Ecto neural progenitor cell (in vitro differentiated cells): ENCODE data around the gene PLEKHA8.

Experiments used
- DNase-seq: peaks from one replicate; pipeline ENCODE4 v3.0.0-alpha.2; 2018; ENCODE audit warnings: low spot score

PLEKHA8 gene

DNA sequence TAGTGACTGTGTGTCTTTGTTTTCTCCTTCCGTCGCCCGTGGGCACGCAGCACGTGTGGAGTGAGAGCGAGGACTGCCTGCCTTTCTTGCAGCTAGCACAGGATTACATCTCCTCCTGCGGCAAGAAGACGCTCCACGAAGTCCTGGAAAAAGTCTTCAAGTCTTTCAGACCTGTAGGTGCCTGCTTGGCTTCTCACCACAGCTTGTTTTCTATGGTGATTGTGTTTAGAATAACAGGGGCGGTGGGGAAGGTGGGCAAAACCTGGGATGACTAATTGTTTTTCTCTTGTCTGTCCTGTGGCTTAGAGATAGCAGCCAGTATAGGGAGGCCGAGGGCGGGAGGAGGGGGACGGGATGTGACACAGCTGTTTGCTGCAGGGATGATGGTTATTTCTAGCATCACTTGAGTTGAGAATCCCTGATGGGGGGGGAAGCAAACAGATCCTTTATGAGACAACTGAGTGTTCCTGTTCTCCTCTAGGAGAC lies 118.0 kb downstream of the PLEKHA8 start:
- no peak for DNase-seq

DNA sequence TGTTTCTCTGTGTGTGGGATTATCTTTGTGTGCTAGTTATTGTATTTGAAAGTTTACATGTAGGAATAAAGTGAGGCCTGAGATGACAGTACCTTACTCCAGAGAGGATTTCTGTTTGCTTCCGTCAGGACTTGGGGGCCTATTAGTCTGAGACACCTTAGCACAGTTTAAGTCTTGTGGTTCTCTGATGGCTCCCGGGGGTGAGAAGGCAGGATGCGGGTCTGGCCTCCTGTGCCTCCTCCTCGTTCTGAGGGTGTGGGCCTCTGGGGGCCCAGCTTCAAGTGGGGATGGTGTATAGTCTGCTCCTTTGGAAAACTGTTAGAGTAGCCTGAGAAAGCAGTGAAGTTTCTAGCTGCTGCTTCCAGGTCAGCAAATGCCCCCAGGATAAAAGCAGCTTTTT lies 119.0 kb downstream of the PLEKHA8 start:
- no peak for DNase-seq

DNA sequence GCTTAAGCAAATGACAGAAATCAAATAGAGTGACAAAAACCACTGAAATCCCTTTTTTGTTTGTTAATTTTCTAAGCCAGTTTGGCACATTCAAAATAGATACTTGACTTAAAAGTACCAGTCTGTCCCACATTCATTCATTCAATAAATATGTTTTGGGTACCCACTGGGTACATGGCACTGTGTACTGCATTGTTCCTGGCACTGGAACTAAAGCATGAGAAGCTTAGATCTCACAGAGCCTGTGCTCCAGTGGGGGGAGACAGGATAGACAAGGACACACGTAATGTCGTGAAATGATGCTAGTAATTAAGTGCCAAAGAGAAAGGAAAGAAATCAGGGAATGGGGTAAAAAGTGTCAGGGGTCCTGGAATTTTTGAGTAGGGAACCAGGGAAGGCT lies 119.6 kb downstream of the PLEKHA8 start:
- no peak for DNase-seq

GRCh38 chr7:30148426-30148825 lies 120.2 kb downstream of the PLEKHA8 start:
- no peak for DNase-seq

- DNase-seq = no peak
These were observed 120.8 kb downstream of the PLEKHA8 start for GRCh38 chr7:30148951-30149459.

GRCh38 chr7:30149640-30150272 lies 121.5 kb downstream of the PLEKHA8 start:
- DNase-seq = no peak

DNA sequence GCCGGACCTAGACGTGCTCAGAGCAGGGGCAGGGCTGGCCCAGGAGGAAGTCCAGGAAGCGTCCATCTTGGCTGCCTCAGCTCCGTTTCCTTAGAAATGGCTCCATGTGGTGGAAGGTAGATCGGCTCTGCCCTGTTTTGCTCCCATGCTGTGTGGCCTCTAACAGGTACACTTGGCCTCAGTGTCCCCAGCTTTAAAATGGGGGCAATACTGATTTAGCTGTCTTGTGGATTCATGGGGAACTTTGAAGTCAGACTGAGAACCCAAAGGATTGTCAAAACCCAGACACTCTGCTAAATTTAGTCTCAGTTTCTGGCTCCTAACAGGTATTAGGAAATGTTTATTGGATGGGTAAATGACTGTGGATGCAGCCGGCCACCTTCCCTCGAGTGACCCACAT lies 122.5 kb downstream of the PLEKHA8 start:
- no peak for DNase-seq

DNA sequence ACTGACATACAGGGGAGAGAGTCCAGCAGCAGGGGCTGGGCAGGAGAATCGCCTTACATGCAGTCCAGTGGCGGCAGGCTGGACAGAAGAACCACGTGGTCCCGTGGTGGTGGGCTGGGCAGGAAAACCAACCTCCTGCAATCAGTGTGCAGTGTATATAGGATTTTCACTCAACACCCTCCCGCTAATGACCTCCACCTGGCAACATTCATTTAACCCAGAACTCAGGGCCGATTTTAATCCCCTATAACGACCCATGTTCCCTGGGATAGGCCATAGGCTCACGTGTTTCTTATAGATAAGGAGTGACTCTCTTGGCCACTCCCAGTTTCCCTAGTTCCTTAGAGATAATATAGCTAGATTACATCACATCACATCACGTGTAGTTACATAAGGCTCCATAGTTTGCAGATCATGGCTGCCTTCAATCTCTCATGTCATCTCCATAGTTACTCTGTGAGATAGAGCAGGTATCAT lies 125.9 kb downstream of the PLEKHA8 start:
- no peak for DNase-seq

DNA sequence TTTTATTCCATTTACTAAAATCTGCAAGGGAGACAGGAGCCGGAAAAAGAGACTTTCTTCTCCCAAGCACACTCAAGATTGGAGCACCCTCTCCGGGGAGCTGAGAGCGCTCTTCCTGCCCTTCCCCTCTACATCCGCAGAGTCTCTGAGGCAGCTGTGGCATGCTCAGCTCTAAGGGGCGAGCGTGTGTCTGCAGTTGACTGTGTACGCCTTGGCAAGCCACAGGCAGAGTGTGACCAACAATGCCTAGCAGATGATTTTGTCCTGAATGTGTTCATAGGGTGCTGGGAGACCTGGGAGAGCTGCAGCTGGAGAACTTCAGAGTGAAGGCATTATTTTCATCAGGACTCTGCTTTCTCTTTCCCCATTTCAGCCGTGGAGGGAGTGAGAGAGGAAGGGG lies 127.3 kb downstream of the PLEKHA8 start:
- no peak for DNase-seq

- DNase-seq = no peak
These were observed 129.0 kb downstream of the PLEKHA8 start for GRCh38 chr7:30157204-30157603.

DNA sequence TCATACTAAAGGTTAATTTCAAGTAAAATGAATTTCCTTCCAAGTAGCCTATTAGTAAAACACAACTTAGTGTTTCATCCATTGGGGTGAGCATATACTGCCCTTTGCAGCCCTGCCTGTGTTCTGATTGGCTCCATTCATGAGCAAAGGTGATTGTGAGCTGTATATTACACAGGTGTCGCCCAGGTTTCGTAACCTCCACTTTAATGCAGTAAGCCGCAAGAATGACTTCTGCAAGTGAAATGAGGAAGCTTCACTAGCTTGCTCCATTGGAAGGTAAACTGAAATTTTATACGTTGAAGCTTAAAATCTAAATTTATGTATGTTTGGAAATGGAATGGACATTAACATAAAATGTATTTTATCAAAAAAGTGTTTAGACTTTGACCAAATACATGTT lies 131.0 kb downstream of the PLEKHA8 start:
- DNase-seq = no peak

GRCh38 chr7:30159698-30160143 lies 131.5 kb downstream of the PLEKHA8 start:
- DNase-seq = no peak

DNA sequence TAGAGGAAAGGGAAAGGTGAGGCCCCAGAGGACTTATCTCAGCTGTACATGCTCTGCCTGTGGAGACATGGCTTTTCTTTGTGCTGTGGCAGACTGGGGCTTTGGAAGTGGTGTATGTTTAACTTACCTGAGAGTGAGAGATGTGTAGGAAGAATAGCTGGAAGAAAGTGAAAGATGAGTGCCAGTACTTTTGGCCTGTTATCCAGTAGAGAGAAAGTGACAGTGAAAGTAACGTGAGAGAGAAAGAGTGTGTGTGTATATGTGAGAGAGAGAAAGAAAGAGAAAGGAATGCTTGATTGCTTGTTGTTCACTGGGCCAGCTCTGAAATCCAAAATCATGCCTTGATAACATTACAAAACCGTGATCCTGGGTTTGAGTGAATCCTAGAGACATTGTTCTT lies 132.1 kb downstream of the PLEKHA8 start:
- no peak for DNase-seq

DNA sequence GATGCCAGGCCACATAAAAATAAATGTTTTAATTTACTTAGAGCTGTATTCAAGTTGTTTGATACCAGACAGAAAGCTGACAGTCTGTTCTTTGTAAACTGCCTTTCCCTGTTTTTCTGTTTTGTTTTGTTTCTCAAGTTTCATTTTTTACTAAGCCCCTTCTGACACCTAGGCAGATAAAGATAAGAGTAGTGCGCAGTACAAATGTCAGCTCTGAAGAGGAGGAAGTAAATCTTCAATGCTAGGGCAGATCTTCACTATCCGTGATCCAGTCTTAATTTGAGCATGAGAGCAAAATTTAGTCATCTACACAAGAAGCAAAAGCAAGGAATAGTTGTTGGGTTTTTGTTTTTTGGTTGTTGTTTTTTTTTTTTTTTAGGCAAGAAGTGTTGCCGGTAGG lies 133.9 kb downstream of the PLEKHA8 start:
- DNase-seq = no peak

- no peak for DNase-seq
These were observed 134.5 kb downstream of the PLEKHA8 start for GRCh38 chr7:30162622-30163124.

DNA sequence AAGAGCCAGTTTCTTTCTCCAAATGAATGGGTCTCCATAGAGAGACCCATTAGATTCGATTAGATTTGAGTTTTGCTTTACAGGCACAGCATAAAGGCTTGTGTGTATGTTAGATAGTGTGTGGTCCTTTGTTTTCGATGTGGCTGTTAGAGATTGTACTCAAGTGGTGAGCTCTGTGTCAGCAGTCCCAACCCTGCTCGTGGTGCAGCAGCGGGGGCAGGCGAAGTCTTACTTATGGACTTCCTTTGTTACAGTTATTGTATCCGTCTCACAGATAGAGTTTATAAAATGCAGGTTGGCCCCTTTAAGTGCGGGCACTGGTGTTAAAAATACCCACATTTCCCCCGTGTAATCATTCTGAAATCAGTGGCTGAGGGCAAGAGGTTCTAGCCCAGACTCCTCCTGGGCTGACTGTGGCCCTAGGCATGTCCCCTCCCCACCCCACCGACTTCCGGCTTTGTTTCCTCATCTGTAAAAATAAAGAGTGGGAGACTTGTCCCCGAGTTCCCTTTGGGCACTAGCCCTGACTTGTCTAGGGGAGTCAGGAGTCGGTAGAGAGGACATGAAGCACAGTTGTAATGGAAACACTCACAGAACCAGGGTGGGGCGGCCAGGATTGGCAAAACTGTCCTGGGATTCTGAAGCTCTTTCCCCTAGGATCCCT lies 135.2 kb downstream of the PLEKHA8 start:
- DNase-seq = no peak

DNA sequence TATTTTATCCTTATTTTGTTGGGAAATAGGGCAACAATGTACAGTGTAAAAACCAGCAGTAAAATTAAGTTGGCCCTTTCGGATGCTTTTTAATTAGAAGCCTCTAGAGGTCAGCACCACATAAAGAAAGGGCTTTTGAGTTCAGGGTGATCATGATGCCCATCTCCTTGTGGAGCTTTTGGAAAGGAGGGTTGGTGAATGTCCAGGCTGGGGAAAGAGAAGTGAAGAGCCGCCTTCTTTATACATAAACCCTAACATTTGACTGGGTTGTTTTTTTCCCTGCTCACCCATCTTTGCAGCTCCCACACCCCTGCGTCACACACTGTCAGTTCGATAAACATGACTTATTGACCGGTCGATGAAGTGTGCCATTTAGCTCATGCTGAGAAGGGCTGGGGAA lies 136.4 kb downstream of the PLEKHA8 start:
- DNase-seq = no peak

- DNase-seq = no peak
These were observed 137.4 kb downstream of the PLEKHA8 start for GRCh38 chr7:30165590-30165989.

GRCh38 chr7:30166155-30166840 lies 138.1 kb downstream of the PLEKHA8 start:
- no peak for DNase-seq

GRCh38 chr7:30166841-30167235 lies 138.6 kb downstream of the PLEKHA8 start:
- DNase-seq = no peak

- no peak for DNase-seq
These were observed 139.7 kb downstream of the PLEKHA8 start for GRCh38 chr7:30167901-30168300.

DNA sequence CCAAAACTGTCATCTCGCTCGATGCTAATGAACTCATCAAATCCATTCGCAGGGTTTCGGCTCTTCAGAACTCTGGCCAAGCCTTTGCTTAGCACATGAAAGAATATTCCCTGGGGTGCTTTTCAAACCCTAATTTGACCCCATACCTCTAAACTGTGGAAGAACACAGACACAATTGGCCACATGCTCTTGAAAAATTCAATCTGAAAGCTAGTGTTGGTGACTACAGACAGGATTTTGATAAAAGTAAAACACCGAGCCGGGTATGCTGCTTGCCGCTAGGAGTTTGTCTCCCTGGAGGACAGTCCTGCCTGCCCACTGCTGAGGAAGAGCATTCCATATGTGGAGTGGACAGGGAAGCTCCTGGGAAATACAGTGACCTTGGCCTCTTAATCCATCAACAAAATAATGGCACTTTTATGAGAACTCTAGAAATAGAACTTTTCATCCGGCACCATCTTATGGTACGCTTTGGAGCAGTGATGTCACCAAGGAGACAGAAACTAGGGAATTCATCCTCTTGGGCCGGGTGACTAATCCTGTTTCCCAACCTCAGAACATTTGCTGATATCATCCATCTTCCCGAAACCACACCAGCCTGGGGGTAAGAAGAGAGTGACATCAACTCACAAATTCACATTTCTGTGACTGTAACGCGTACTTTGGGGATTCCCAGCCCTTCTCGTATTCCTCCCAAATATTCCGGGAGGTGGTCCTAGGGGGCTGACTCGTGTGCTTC lies 140.8 kb downstream of the PLEKHA8 start:
- no peak for DNase-seq
